Skeletal muscle cell (primary cell): Measurements from ENCODE around the gene EIF4A2.
"Not testable (repeated sequence)": the region's sequence is repeated elsewhere in the genome, so short reads cannot be mapped to it uniquely, and the experiment has no call there.

Experiments
- DNase-seq: peaks from one replicate; pipeline ENCODE4 v3.0.0-alpha.2; 2010; ENCODE audit warnings: low read depth
- H3K4me3 ChIP-seq: 2 replicates; pipeline ENCODE4 v1.5.1; 2011; ENCODE audit warnings: low read depth, mild to moderate bottlenecking, control low read depth, low read length, moderate library complexity

Gene EIF4A2

GRCh38 chr3:186811313-186811712 is 27.9 kb downstream of the EIF4A2 start:
- DNase-seq, H3K4me3 ChIP-seq: not testable (repeated sequence)

GRCh38 chr3:186814100-186814499 is 30.7 kb downstream of the EIF4A2 start:
- H3K4me3 ChIP-seq = no peak overlapping the region
- no peak for DNase-seq

- peak; percentile 60 for DNase-seq
- no peak overlapping the region for H3K4me3 ChIP-seq
Observed at GRCh38 chr3:186815435-186815834, 32.1 kb downstream of the EIF4A2 start.

- no peak for DNase-seq
Observed at GRCh38 chr3:186818516-186818915, 35.1 kb downstream of the EIF4A2 start.

GRCh38 chr3:186818956-186819355 is 35.6 kb downstream of the EIF4A2 start:
- DNase-seq = no peak
- no peak overlapping the region for H3K4me3 ChIP-seq

More at GRCh38 chr3:186818516-186818915, 35.1 kb downstream of the EIF4A2 start:
- H3K4me3 ChIP-seq = no peak overlapping the region

- peak; percentile 34 for DNase-seq
- peak overlapping the region; percentile 22 for H3K4me3 ChIP-seq
Observed at GRCh38 chr3:186821429-186822387, 38.3 kb downstream of the EIF4A2 start.

- DNase-seq, H3K4me3 ChIP-seq: not testable (repeated sequence)
Observed at GRCh38 chr3:186822388-186822759, 39.0 kb downstream of the EIF4A2 start.

- DNase-seq = no peak
Observed at GRCh38 chr3:186823386-186823785, 40.0 kb downstream of the EIF4A2 start.

GRCh38 chr3:186824430-186825139 is 41.2 kb downstream of the EIF4A2 start:
- H3K4me3 ChIP-seq = no peak overlapping the region
- DNase-seq = no peak

More at GRCh38 chr3:186823386-186823785, 40.0 kb downstream of the EIF4A2 start:
- H3K4me3 ChIP-seq = no peak overlapping the region

GRCh38 chr3:186825294-186825821 is 42.0 kb downstream of the EIF4A2 start:
- DNase-seq = peak; percentile 47
- peak overlapping the region; percentile 70 for H3K4me3 ChIP-seq

GRCh38 chr3:186825872-186826409 is 42.6 kb downstream of the EIF4A2 start:
- peak overlapping the region; percentile 70 for H3K4me3 ChIP-seq
- DNase-seq = no peak

GRCh38 chr3:186826410-186826975 is 43.1 kb downstream of the EIF4A2 start:
- H3K4me3 ChIP-seq = peak overlapping the region; percentile 70
- DNase-seq = no peak

GRCh38 chr3:186826976-186827857 is 43.8 kb downstream of the EIF4A2 start:
- no peak for DNase-seq
- peak overlapping the region; percentile 70 for H3K4me3 ChIP-seq

- no peak overlapping the region for H3K4me3 ChIP-seq
- no peak for DNase-seq
Observed at GRCh38 chr3:186828340-186828739, 45.0 kb downstream of the EIF4A2 start.

- DNase-seq = no peak
- no peak overlapping the region for H3K4me3 ChIP-seq
Observed at GRCh38 chr3:186831798-186832197, 48.4 kb downstream of the EIF4A2 start.

- no peak for DNase-seq
Observed at GRCh38 chr3:186832276-186832675, 48.9 kb downstream of the EIF4A2 start.

More at GRCh38 chr3:186832276-186832675, 48.9 kb downstream of the EIF4A2 start:
- H3K4me3 ChIP-seq = no peak overlapping the region
